HEK293 (cell line): ENCODE data around the gene POLR2L.
A peak's percentile ranks its signal among the peaks of the same experiment; 100 is the strongest.

ENCODE experiments used
- CTCF ChIA-PET: fragments of 350-600 bp; formaldehyde crosslinking; extraction: SDS; loops from one replicate; lab custom pipeline; 2021; ENCODE audit warnings: antibody characterized with exemption; lab: Yijun Ruan, JAX
- POLR2A ChIA-PET: fragments of 300-600 bp; formaldehyde crosslinking; extraction: SDS; loops from one replicate; lab custom pipeline; 2020; ENCODE audit warnings: antibody characterized with exemption, inconsistent platforms; lab: Yijun Ruan, JAX
- H3K27ac ChIP-seq: fragments of 200-500 bp; sonication (Bioruptor generic); 2 replicates; pipeline ENCODE4 v1.5.1; 2014; ENCODE audit warnings: low read depth, low read length, control low read depth, inconsistent platforms; ENCODE audit errors: extremely low read depth
- H3K36me3 ChIP-seq, 2 experiments: fragments of 200-500 bp in 1 of 2; sonication (Bioruptor generic) in 1 of 2; 1 replicate in 1 of 2; 2 replicates in 1 of 2; pipeline ENCODE4 v1.5.1; 2014 to 2017; ENCODE audit warnings: inconsistent platforms in 2 of 2, low read length in 2 of 2; ENCODE audit not compliant: control insufficient read depth in 2 of 2, insufficient read depth in 1 of 2
- H3K4me1 ChIP-seq: fragments of 200-500 bp; sonication (Bioruptor generic); 2 replicates; pipeline ENCODE4 v1.5.1; 2014; ENCODE audit warnings: mild to moderate bottlenecking, low read length, inconsistent platforms; ENCODE audit not compliant: control insufficient read depth, insufficient read depth
- H3K4me3 ChIP-seq: 2 replicates; pipeline ENCODE4 v1.5.1; 2011; ENCODE audit warnings: low read depth, mild to moderate bottlenecking, control low read depth, low read length, moderate library complexity
- H3K9me3 ChIP-seq: fragments of 200-500 bp; sonication (Bioruptor generic); 2 replicates; pipeline ENCODE4 v1.5.1; 2014; ENCODE audit warnings: low read depth, low read length, inconsistent platforms; ENCODE audit not compliant: control insufficient read depth, insufficient read depth
- AEBP2 ChIP-seq: fragments of 450-650 bp; formaldehyde crosslinking; IDR thresholded peaks from 2 replicates; pipeline ENCODE4 v1.5.1; 2016; ENCODE audit warnings: missing biosample characterization, missing genetic modification characterization, borderline replicate concordance
- KLF8 ChIP-seq: fragments of 450-650 bp; formaldehyde crosslinking; IDR thresholded peaks from 2 replicates; pipeline ENCODE4 v1.5.1; 2016; ENCODE audit warnings: missing biosample characterization, missing genetic modification characterization
- MYNN ChIP-seq: fragments of 450-650 bp; formaldehyde crosslinking; IDR thresholded peaks from 2 replicates; pipeline ENCODE4 v1.5.1; 2016; ENCODE audit warnings: missing biosample characterization, missing genetic modification characterization, borderline replicate concordance
- OSR2 ChIP-seq: fragments of 450-650 bp; formaldehyde crosslinking; IDR thresholded peaks from 2 replicates; pipeline ENCODE4 v1.5.1; 2016; ENCODE audit warnings: missing biosample characterization, missing genetic modification characterization
- RBAK ChIP-seq: fragments of 450-650 bp; formaldehyde crosslinking; IDR thresholded peaks from 2 replicates; pipeline ENCODE4 v1.5.1; 2016; ENCODE audit warnings: missing biosample characterization, missing genetic modification characterization
- TRIM28 ChIP-seq: IDR thresholded peaks from 2 replicates; pipeline ENCODE4 v1.6.1; 2011; ENCODE audit warnings: low read length, control low read depth, borderline replicate concordance
- TSHZ1 ChIP-seq: fragments of 450-650 bp; formaldehyde crosslinking; IDR thresholded peaks from 2 replicates; pipeline ENCODE4 v1.5.1; 2016; ENCODE audit warnings: missing biosample characterization, missing genetic modification characterization, borderline replicate concordance
- YY1 ChIP-seq: fragments of 450-650 bp; formaldehyde crosslinking; IDR thresholded peaks from 2 replicates; pipeline ENCODE4 v1.5.1; 2018; ENCODE audit warnings: missing biosample characterization, missing genetic modification characterization
- ZBTB21 ChIP-seq: fragments of 450-650 bp; formaldehyde crosslinking; IDR thresholded peaks from 2 replicates; pipeline ENCODE4 v1.5.1; 2017; ENCODE audit warnings: missing biosample characterization, missing genetic modification characterization
- ZBTB6 ChIP-seq: fragments of 450-650 bp; formaldehyde crosslinking; IDR thresholded peaks from 2 replicates; pipeline ENCODE4 v1.5.1; 2017; ENCODE audit warnings: missing biosample characterization, missing genetic modification characterization
- ZFP37 ChIP-seq: fragments of 450-650 bp; formaldehyde crosslinking; IDR thresholded peaks from 2 replicates; pipeline ENCODE4 v1.5.1; 2016; ENCODE audit warnings: missing biosample characterization, missing genetic modification characterization
- ZNF10 ChIP-seq: fragments of 450-650 bp; formaldehyde crosslinking; IDR thresholded peaks from 2 replicates; pipeline ENCODE4 v1.5.1; 2017; ENCODE audit warnings: missing biosample characterization, missing genetic modification characterization
- ZNF138 ChIP-seq: fragments of 450-650 bp; formaldehyde crosslinking; IDR thresholded peaks from 2 replicates; pipeline ENCODE4 v1.5.1; 2016; ENCODE audit warnings: missing biosample characterization, missing genetic modification characterization, borderline replicate concordance
- ZNF175 ChIP-seq: fragments of 450-650 bp; formaldehyde crosslinking; IDR thresholded peaks from 2 replicates; pipeline ENCODE4 v1.5.1; 2016; ENCODE audit warnings: missing biosample characterization, missing genetic modification characterization
- ZNF26 ChIP-seq: fragments of 450-650 bp; formaldehyde crosslinking; IDR thresholded peaks from 2 replicates; pipeline ENCODE4 v1.5.1; 2016; ENCODE audit warnings: missing biosample characterization, missing genetic modification characterization
- ZNF324 ChIP-seq: fragments of 450-650 bp; formaldehyde crosslinking; IDR thresholded peaks from 2 replicates; pipeline ENCODE4 v1.5.1; 2016; ENCODE audit warnings: missing biosample characterization, missing genetic modification characterization
- ZNF350 ChIP-seq: fragments of 450-650 bp; formaldehyde crosslinking; IDR thresholded peaks from 2 replicates; pipeline ENCODE4 v1.5.0; 2017; ENCODE audit warnings: missing biosample characterization, mild to moderate bottlenecking, missing genetic modification characterization
- ZNF362 ChIP-seq: fragments of 450-650 bp; formaldehyde crosslinking; IDR thresholded peaks from 2 replicates; pipeline ENCODE4 v1.5.1; 2016; ENCODE audit warnings: missing biosample characterization, missing genetic modification characterization
- ZNF37A ChIP-seq: fragments of 450-650 bp; IDR thresholded peaks from 2 replicates; pipeline ENCODE4 v1.5.1; 2018; ENCODE audit warnings: missing biosample characterization, missing genetic modification characterization
- ZNF501 ChIP-seq: fragments of 450-650 bp; formaldehyde crosslinking; IDR thresholded peaks from 2 replicates; pipeline ENCODE4 v1.5.1; 2016; ENCODE audit warnings: missing biosample characterization, missing genetic modification characterization
- ZNF513 ChIP-seq: fragments of 450-650 bp; IDR thresholded peaks from 2 replicates; pipeline ENCODE4 v1.5.1; 2018; ENCODE audit warnings: missing biosample characterization, missing genetic modification characterization
- ZNF521 ChIP-seq: fragments of 450-650 bp; formaldehyde crosslinking; IDR thresholded peaks from 2 replicates; pipeline ENCODE4 v1.5.1; 2017; ENCODE audit warnings: missing biosample characterization, mild to moderate bottlenecking, missing genetic modification characterization
- ZNF549 ChIP-seq: fragments of 450-650 bp; IDR thresholded peaks from 2 replicates; pipeline ENCODE4 v1.5.1; 2018; ENCODE audit warnings: missing biosample characterization, missing genetic modification characterization, mild to moderate bottlenecking, inconsistent platforms, moderate library complexity
- ZNF707 ChIP-seq: fragments of 450-650 bp; formaldehyde crosslinking; IDR thresholded peaks from 2 replicates; pipeline ENCODE4 v1.5.1; 2016; ENCODE audit warnings: missing biosample characterization, missing genetic modification characterization
- ZNF76 ChIP-seq: fragments of 450-650 bp; formaldehyde crosslinking; IDR thresholded peaks from 2 replicates; pipeline ENCODE4; 2016; ENCODE audit warnings: low read depth, missing biosample characterization, missing genetic modification characterization, borderline replicate concordance
- ZSCAN23 ChIP-seq: fragments of 450-650 bp; formaldehyde crosslinking; IDR thresholded peaks from 2 replicates; pipeline ENCODE4 v1.5.1; 2016; ENCODE audit warnings: missing biosample characterization, missing genetic modification characterization
- ZSCAN4 ChIP-seq: fragments of 450-650 bp; formaldehyde crosslinking; IDR thresholded peaks from 2 replicates; pipeline ENCODE4 v1.5.1; 2017; ENCODE audit warnings: missing biosample characterization, missing genetic modification characterization
- ZXDB ChIP-seq: fragments of 450-650 bp; formaldehyde crosslinking; IDR thresholded peaks from 2 replicates; pipeline ENCODE4 v1.5.1; 2016; ENCODE audit warnings: missing biosample characterization, missing genetic modification characterization

POLR2L gene

DNA sequence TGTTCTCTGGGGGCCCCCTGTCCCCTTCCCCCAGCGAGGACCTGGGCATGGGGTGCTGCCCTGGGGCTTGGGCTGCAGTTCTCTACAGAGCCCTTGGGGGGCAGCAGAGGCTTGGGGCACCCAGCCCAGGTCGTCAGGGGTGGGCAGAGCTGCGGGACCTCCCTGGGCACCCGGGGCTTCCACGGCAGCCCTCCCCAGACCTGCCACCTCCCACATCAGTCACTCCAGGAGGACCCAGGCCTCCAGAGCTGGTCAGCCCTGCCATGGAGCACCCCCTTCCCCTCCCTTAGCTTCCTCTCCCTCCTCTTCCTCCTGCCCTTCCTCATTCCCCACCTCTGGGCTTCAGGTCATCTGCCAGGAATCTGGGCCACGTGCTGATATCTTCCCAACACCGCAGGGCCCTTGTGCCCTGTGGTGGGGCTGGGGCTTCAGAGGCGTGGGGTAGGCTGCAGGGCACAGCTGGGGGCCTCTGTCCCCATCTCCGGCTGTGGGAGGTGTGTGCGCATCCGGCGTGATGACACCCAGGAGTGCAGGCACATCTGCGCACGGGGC is 6.1 kb upstream of the POLR2L start:
- ChIA-PET CTCF (interaction anchor here (0.7 to 1.8 kb wide), 11 partner anchors 9 to 203 kb away, joined by 3 to 10 read pairs (median 3); no protein-coding TSS in a partner anchor), POLR2A (interaction anchor here (0.6 to 1.1 kb wide), 3 partner anchors 8 to 47 kb away, joined by 3 read pairs; no protein-coding TSS in a partner anchor)
- Histone ChIP-seq H3K27ac (no peak overlapping the region), H3K9me3 (no peaks in the 10 kb centered on the region), H3K4me1 (0 out of 2 replicates have a peak, but pooled peaks cover 6% of the 10 kb centered on the region), H3K4me3 (no peak overlapping the region), H3K36me3 (no peaks in the 10 kb centered on the region)
- TF ChIP-seq ZNF76 (tag by site-specific recombination) (no peak), ZNF37A (tag by site-specific recombination) (no peak), OSR2 (tag by site-specific recombination) (no peak), ZNF138 (no peak), ZNF521 (tag by site-specific recombination) (no peak), ZNF324 (tag by site-specific recombination) (no peak), ZNF549 (tag by site-specific recombination) (no peak), ZNF350 (no peak), ZSCAN23 (tag by site-specific recombination) (no peak), ZNF513 (peak; percentile 90), ZSCAN4 (tag by site-specific recombination) (no peak), ZNF501 (tag by site-specific recombination) (no peak), ZNF26 (no peak), AEBP2 (no peak), ZNF707 (tag by site-specific recombination) (no peak), MYNN (tag by site-specific recombination) (no peak), ZXDB (tag by site-specific recombination) (no peak), ZNF175 (tag by site-specific recombination) (no peak), YY1 (tag by site-specific recombination) (no peak), ZNF362 (no peak), ZFP37 (tag by site-specific recombination) (no peak), KLF8 (tag by site-specific recombination) (peak; percentile 34; the same call in 1 of the 2 replicates), ZNF10 (tag by site-specific recombination) (no peak), ZBTB6 (tag by site-specific recombination) (no peak), TSHZ1 (tag by site-specific recombination) (no peak), TRIM28 (no peak), ZBTB21 (tag by site-specific recombination) (no peak), RBAK (tag by site-specific recombination) (no peak)
